Esophagus squamous epithelium (tissue), 5 donors: ENCODE results near the gene MAN1B1. TPM values are rescaled to one million over a fixed set of nuclear protein-coding genes. Genes with fewer than 3 reads are reported as not detected.
A peak's percentile ranks its signal among the peaks of the same experiment; 100 is the strongest.

Experiments used
- DNase-seq: peaks from one replicate; lab custom pipeline; 2025; lab: John Stamatoyannopoulos, UW
- H3K27ac ChIP-seq, 4 donors: fragments of 200-600 bp; sonication (generic); one replicate each; pipeline ENCODE4 v1.5.1; 2016 to 2019; ENCODE audit warnings: mild to moderate bottlenecking in 1 of 4
- H3K27me3 ChIP-seq, 4 donors: fragments of 200-600 bp; sonication (generic); 1 replicate in 3 of 4; 2 replicates in 1 of 4; pipeline versions ENCODE4 v1.5.1 to v1.6.0; 2017 to 2021; ENCODE audit warnings: antibody characterized with exemption in 1 of 4
- H3K36me3 ChIP-seq, 3 donors: fragments of 200-600 bp; sonication (generic); one replicate each; pipeline ENCODE4 v1.5.1; 2016 to 2019
- H3K4me1 ChIP-seq, 3 donors: fragments of 200-600 bp; sonication (generic); one replicate each; pipeline ENCODE4 v1.5.1; 2017 to 2019
- H3K4me3 ChIP-seq, 4 donors: fragments of 200-600 bp; sonication (generic); 1 replicate in 3 of 4; 2 replicates in 1 of 4; pipeline ENCODE4 v1.5.1; 2016 to 2019; ENCODE audit warnings: mild to moderate bottlenecking in 2 of 4, moderate library complexity in 1 of 4
- H3K9me3 ChIP-seq, 3 donors: fragments of 200-600 bp; sonication (generic); one replicate each; pipeline ENCODE4 v1.5.1; 2016 to 2019
- CTCF ChIP-seq, 6 experiments: fragments of 450-650 bp in 4 of 6; fragments of 200-600 bp in 2 of 6; sonication (generic) in 2 of 6; IDR thresholded peaks; one replicate each; pipeline ENCODE4 v1.5.1; 2016 to 2019; ENCODE audit warnings: antibody characterized with exemption in 6 of 6, mild to moderate bottlenecking in 4 of 6, moderate library complexity in 4 of 6
- POLR2A ChIP-seq, 4 donors: fragments of 450-650 bp; IDR thresholded peaks; one replicate each; pipeline ENCODE4 v1.6.1; 2017; ENCODE audit warnings: antibody characterized with exemption in 4 of 4, mild to moderate bottlenecking in 4 of 4, moderate library complexity in 3 of 4
- WGBS, 2 donors: methylation state at CpG; one replicate each; pipeline ENCODE4 v1.1.5; 2018; 5-methylcytosine and 5-hydroxymethylcytosine counted together
- intact Hi-C: fragments of 100-400 bp; cut with DNase I; formaldehyde crosslinking; loops from one replicate; pipeline ENCODE4 v1.15.0; 2022
- total RNA-seq, 4 donors: library from RNA; depleted of rRNA; stranded (reverse); fragments of >200 nt; gene quantifications; one replicate each; pipeline ENCODE4 v1.1.0, GENCODE V29; 2016
- donor health status: DM: yes; HTN: yes; CAD: no.

Gene MAN1B1
- total RNA-seq, 4 donors from 2014 or later: 25.6 to 50.9 (median 39.4) TPM

- TF ChIP-seq CTCF (IDR thresholded peaks at IDR 0.05) (no peak), POLR2A (IDR thresholded peaks at IDR 0.05) (no peak)
- Histone ChIP-seq H3K27ac (peak overlapping the region; percentile 11 to 63 (median 52)), H3K4me3 (peak overlapping the region in 1 of 4 donors; percentile 6), H3K36me3 (no peaks in the 10 kb centered on the region), H3K9me3 (no peaks in the 10 kb centered on the region), H3K4me1 (peaks cover 29 to 55% (median 35%) of the 10 kb centered on the region in 3 donors), H3K27me3 (peaks cover 0 to 51% (median 2%) of the 10 kb centered on the region in 4 donors)
- 13 to 22% methylated on average over 3 to 12 of the region's 28 CpGs for WGBS, 2 donors
- no peak for DNase-seq
- intact Hi-C loops: no loop called here
These were observed 31.1 kb upstream of the MAN1B1 start for GRCh38 chr9:137055385-137056364.

- DNase-seq: no peak
- no peak overlapping the region for H3K4me3 ChIP-seq
- no peaks in the 10 kb centered on the region for H3K36me3 ChIP-seq
- H3K4me1 ChIP-seq: peaks cover 29 to 55% (median 35%) of the 10 kb centered on the region in 3 donors
- no peaks in the 10 kb centered on the region for H3K9me3 ChIP-seq
- H3K27ac ChIP-seq: no peak overlapping the region
- WGBS, 2 donors: 59 to 64% methylated on average over 15 to 17 of the region's 17 CpGs
- peaks cover 0 to 39% (median 2%) of the 10 kb centered on the region in 4 donors for H3K27me3 ChIP-seq
- no peak for TF ChIP-seq CTCF (IDR thresholded peaks at IDR 0.05)
- TF ChIP-seq POLR2A (IDR thresholded peaks at IDR 0.05): no peak
- intact Hi-C loops: no loop called here
These were observed 29.9 kb upstream of the MAN1B1 start for GRCh38 chr9:137056739-137057415.

GRCh38 chr9:137057545-137057944 is 29.2 kb upstream of the MAN1B1 start:
- intact Hi-C loops: no loop called here
- H3K9me3 ChIP-seq: no peaks in the 10 kb centered on the region
- no peaks in the 10 kb centered on the region for H3K36me3 ChIP-seq
- DNase-seq: no peak
- TF ChIP-seq POLR2A (IDR thresholded peaks at IDR 0.05) (no peak), CTCF (IDR thresholded peaks at IDR 0.05) (no peak)
- no peak overlapping the region for H3K27ac ChIP-seq
- WGBS, 2 donors: 46 to 69% methylated on average over 16 of the region's 16 CpGs
- no peak overlapping the region for H3K4me3 ChIP-seq
- H3K4me1 ChIP-seq: peaks cover 29 to 61% (median 35%) of the 10 kb centered on the region in 3 donors
- peaks cover 0 to 32% (median 2%) of the 10 kb centered on the region in 4 donors for H3K27me3 ChIP-seq

GRCh38 chr9:137058521-137059234 is 28.1 kb upstream of the MAN1B1 start:
- no peaks in the 10 kb centered on the region for H3K36me3 ChIP-seq
- H3K9me3 ChIP-seq: no peaks in the 10 kb centered on the region
- H3K4me1 ChIP-seq: peaks cover 23 to 59% (median 24%) of the 10 kb centered on the region in 3 donors
- 83 to 88% methylated on average over 8 to 9 of the region's 9 CpGs for WGBS, 2 donors
- DNase-seq: no peak
- intact Hi-C loops: no loop called here
- H3K4me3 ChIP-seq: no peak overlapping the region
- TF ChIP-seq CTCF (IDR thresholded peaks at IDR 0.05): no peak
- no peak for TF ChIP-seq POLR2A (IDR thresholded peaks at IDR 0.05)
- H3K27me3 ChIP-seq: peaks cover 0 to 21% (median 0%) of the 10 kb centered on the region in 4 donors
- H3K27ac ChIP-seq: no peak overlapping the region
